DOHH2 (cell line): ENCODE results near the gene ATP10A.

Experiments used
- H3F3A ChIP-seq: fragments of 200-600 bp; sonication (generic), shearing (Covaris generic); 2 replicates; pipeline ENCODE4 v1.6.0; 2016; ENCODE audit warnings: antibody characterized with exemption, mild to moderate bottlenecking; ENCODE audit not compliant: control insufficient read depth, insufficient read depth
- H3K27ac ChIP-seq: fragments of 200-600 bp; sonication (generic); 2 replicates; pipeline ENCODE4 v1.5.1; 2014; ENCODE audit warnings: low read depth, mild to moderate bottlenecking, low read length, moderate library complexity
- H3K27me3 ChIP-seq: fragments of 200-600 bp; sonication (generic); 2 replicates; pipeline ENCODE4 v1.6.1; 2014; ENCODE audit warnings: mild to moderate bottlenecking, low read length, mixed read lengths; ENCODE audit not compliant: control insufficient read depth
- H3K36me3 ChIP-seq: fragments of 200-600 bp; sonication (generic); 2 replicates; pipeline ENCODE4 v1.6.1; 2014; ENCODE audit warnings: mild to moderate bottlenecking, low read length, moderate library complexity, mixed read lengths; ENCODE audit not compliant: control insufficient read depth
- H3K4me1 ChIP-seq: fragments of 200-600 bp; sonication (generic); 2 replicates; pipeline ENCODE4 v1.6.1; 2014; ENCODE audit warnings: mild to moderate bottlenecking, low read length, mixed read lengths; ENCODE audit not compliant: control insufficient read depth
- H3K4me2 ChIP-seq: fragments of 200-600 bp; sonication (generic); 2 replicates; pipeline ENCODE4 v1.6.0; 2014; ENCODE audit warnings: mild to moderate bottlenecking, low read length, moderate library complexity
- H3K4me3 ChIP-seq: fragments of 200-600 bp; sonication (generic); 2 replicates; pipeline ENCODE4 v1.5.1; 2014; ENCODE audit warnings: mild to moderate bottlenecking, low read length, mixed read lengths
- H3K79me2 ChIP-seq: fragments of 200-600 bp; sonication (generic); 2 replicates; pipeline ENCODE4 v1.6.1; 2014; ENCODE audit warnings: mild to moderate bottlenecking, low read length, mixed read lengths; ENCODE audit not compliant: control insufficient read depth
- H3K9me2 ChIP-seq: fragments of 200-600 bp; sonication (generic); replicated peaks from 2 replicates; pipeline ENCODE4 v1.6.1; 2014; ENCODE audit warnings: mild to moderate bottlenecking, low read length, mixed read lengths; ENCODE audit not compliant: control insufficient read depth
- H3K9me3 ChIP-seq: fragments of 200-600 bp; sonication (generic); 2 replicates; pipeline ENCODE4 v1.6.1; 2014; ENCODE audit warnings: antibody characterized with exemption, low read length, mixed read lengths; ENCODE audit not compliant: control insufficient read depth, insufficient read depth
- H4K20me1 ChIP-seq: fragments of 200-600 bp; sonication (generic); 2 replicates; pipeline ENCODE4 v1.6.0; 2014; ENCODE audit warnings: low read depth, mild to moderate bottlenecking, antibody characterized with exemption, low read length, moderate library complexity; ENCODE audit not compliant: control insufficient read depth, insufficient read depth
- EZH2phosphoT487 ChIP-seq: fragments of 200-600 bp; sonication (generic); IDR thresholded peaks from 2 replicates; pipeline ENCODE4 v1.6.1; 2017; ENCODE audit warnings: borderline replicate concordance, mild to moderate bottlenecking, antibody characterized with exemption, low read length, moderate library complexity, mixed read lengths
- TF ChIP-seq, protein P1 (sequence below): fragments of 200-600 bp; sonication (generic); IDR thresholded peaks from one replicate; pipeline ENCODE4 v1.5.1; 2014; ENCODE audit warnings: antibody characterized with exemption, mild to moderate bottlenecking, low read depth, low read length; ENCODE audit not compliant: poor library complexity, severe bottlenecking

ATP10A gene

DNA sequence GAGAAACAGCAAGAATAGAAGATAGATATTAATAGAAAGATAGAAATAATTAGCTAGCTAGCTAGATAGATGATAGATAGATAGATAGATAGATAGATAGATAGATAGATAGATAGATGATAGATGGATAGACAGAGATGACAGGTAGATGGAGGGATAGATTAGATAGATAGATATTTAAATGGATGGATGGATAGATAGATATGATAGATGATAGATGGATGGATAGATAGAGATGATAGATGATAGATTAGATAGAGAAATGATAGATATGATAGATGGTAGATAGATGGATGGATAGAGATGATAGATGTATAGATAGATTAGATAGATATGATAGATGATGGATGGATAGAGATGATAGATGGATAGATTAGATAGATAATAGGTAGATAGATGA lies 8.3 kb upstream of the ATP10A start:
- Histone ChIP-seq H3K4me1 (no peaks in the 10 kb centered on the region), H3K4me2 (no peak overlapping the region), H4K20me1 (no peaks in the 10 kb centered on the region), H3K4me3 (no peak overlapping the region), H3K27ac (no peak overlapping the region), H3K9me3 (peaks cover 13% of the 10 kb centered on the region; the same call in 1 of the 2 replicates), H3F3A (no peaks in the 10 kb centered on the region), H3K79me2 (no peaks in the 10 kb centered on the region), H3K36me3 (no peaks in the 10 kb centered on the region), H3K9me2 (no peaks in the 10 kb centered on the region), H3K27me3 (no peaks in the 10 kb centered on the region)
- no peak for TF ChIP-seq EZH2phosphoT487
- TF ChIP-seq, protein P1, sequence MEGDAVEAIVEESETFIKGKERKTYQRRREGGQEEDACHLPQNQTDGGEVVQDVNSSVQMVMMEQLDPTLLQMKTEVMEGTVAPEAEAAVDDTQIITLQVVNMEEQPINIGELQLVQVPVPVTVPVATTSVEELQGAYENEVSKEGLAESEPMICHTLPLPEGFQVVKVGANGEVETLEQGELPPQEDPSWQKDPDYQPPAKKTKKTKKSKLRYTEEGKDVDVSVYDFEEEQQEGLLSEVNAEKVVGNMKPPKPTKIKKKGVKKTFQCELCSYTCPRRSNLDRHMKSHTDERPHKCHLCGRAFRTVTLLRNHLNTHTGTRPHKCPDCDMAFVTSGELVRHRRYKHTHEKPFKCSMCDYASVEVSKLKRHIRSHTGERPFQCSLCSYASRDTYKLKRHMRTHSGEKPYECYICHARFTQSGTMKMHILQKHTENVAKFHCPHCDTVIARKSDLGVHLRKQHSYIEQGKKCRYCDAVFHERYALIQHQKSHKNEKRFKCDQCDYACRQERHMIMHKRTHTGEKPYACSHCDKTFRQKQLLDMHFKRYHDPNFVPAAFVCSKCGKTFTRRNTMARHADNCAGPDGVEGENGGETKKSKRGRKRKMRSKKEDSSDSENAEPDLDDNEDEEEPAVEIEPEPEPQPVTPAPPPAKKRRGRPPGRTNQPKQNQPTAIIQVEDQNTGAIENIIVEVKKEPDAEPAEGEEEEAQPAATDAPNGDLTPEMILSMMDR = no peak

DNA sequence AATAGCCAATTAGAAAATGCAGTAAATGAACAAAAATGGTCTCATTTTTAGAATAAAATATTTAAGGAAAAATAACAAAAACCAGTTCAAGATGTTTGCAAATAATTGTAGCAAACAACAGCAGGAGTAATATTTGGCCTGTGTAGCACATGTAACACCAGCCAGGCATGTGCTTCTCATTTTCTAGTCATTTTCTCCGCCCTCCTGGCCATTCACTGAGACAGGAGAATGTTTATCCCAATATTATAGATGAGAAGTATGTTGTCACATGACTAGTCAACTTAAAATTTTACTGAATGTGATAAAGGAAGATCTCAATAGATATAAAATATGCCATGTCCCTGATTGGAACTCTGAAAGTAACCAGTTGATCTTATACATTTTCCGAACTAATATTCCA lies 7.8 kb upstream of the ATP10A start:
- Histone ChIP-seq H3K4me1 (no peaks in the 10 kb centered on the region), H3K4me3 (no peak overlapping the region), H3K27ac (no peak overlapping the region), H3K27me3 (no peaks in the 10 kb centered on the region), H4K20me1 (no peaks in the 10 kb centered on the region), H3K9me2 (no peaks in the 10 kb centered on the region), H3K4me2 (no peak overlapping the region), H3K79me2 (no peaks in the 10 kb centered on the region), H3K9me3 (peaks cover 13% of the 10 kb centered on the region; the same call in 1 of the 2 replicates), H3K36me3 (no peaks in the 10 kb centered on the region), H3F3A (no peaks in the 10 kb centered on the region)
- TF ChIP-seq EZH2phosphoT487 = no peak
- TF ChIP-seq, protein P1 = no peak

DNA sequence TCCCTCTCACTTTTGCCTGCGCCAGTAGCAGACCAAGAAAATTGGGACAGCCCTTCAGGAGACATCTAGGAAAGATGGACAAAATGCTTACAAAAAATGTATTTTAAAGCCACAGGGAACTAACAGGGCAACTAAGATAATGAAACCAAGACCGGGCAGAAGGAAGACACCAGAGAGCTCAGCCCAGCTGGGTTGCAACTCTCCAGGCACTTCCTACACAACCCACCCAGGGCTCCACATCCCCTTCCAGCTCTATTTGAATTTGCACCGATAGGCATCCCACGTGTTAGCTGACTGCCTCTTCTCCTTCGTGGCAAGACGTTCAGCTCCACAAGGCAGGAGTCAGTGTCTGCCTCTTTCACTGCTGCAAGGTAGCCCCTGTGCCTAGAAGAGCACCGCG lies 6.6 kb upstream of the ATP10A start:
- TF ChIP-seq, protein P1 = no peak
- no peak for TF ChIP-seq EZH2phosphoT487

More for the DNA sequence above, 6.6 kb upstream of the ATP10A start:
- Histone ChIP-seq H4K20me1 (no peaks in the 10 kb centered on the region), H3K79me2 (no peaks in the 10 kb centered on the region), H3K27me3 (no peaks in the 10 kb centered on the region), H3K27ac (no peak overlapping the region), H3K4me1 (no peaks in the 10 kb centered on the region), H3K4me2 (no peak overlapping the region), H3K9me3 (peaks cover 21% of the 10 kb centered on the region; the same call in 1 of the 2 replicates), H3F3A (no peaks in the 10 kb centered on the region), H3K4me3 (no peak overlapping the region), H3K36me3 (no peaks in the 10 kb centered on the region), H3K9me2 (no peaks in the 10 kb centered on the region)
